Astrocyte (in vitro differentiated cells and primary cell): Measurements from ENCODE around the gene MEGF6. TPM values are rescaled to one million over a fixed set of nuclear protein-coding genes. Genes with fewer than 3 reads are reported as not detected.

Source experiments
- DNase-seq: peaks from one replicate; pipeline ENCODE4 v3.0.0-alpha.2; 2010; ENCODE audit warnings: low read depth
- FAIRE-seq: peaks from 2 replicates; lab custom pipeline; 2011; peaks lifted over from hg19 to GRCh38; lab: Jason Lieb, UNC
- H2AFZ ChIP-seq: 2 replicates; pipeline ENCODE4 v1.6.0; 2012; ENCODE audit warnings: low read depth, low read length, inconsistent platforms
- H3K27ac ChIP-seq: 2 replicates; pipeline ENCODE4 v1.5.1; 2011; ENCODE audit warnings: low read depth, low read length, inconsistent platforms
- H3K27me3 ChIP-seq: 2 replicates; pipeline ENCODE4 v1.6.0; 2011; ENCODE audit warnings: low read length, inconsistent platforms; ENCODE audit not compliant: insufficient read depth
- H3K36me3 ChIP-seq: 2 replicates; pipeline ENCODE4 v1.5.1; 2011; ENCODE audit warnings: low read length, inconsistent platforms; ENCODE audit not compliant: insufficient read depth
- H3K4me1 ChIP-seq: 2 replicates; pipeline ENCODE4 v1.5.1; 2011; ENCODE audit warnings: low read length, inconsistent platforms; ENCODE audit not compliant: insufficient read depth
- H3K4me2 ChIP-seq: 2 replicates; pipeline ENCODE4 v1.6.0; 2012; ENCODE audit warnings: low read length, inconsistent platforms
- H3K4me3 ChIP-seq: 2 replicates; pipeline ENCODE4 v1.5.1; 2011; ENCODE audit warnings: low read depth, mild to moderate bottlenecking, low read length, inconsistent platforms; ENCODE audit not compliant: insufficient read depth
- H3K79me2 ChIP-seq: 2 replicates; pipeline ENCODE4 v1.6.0; 2012; ENCODE audit warnings: mild to moderate bottlenecking, low read length, inconsistent platforms; ENCODE audit not compliant: insufficient read depth
- H3K9ac ChIP-seq: 2 replicates; pipeline ENCODE4 v1.6.0; 2012; ENCODE audit warnings: mild to moderate bottlenecking, low read length, inconsistent platforms
- H3K9me3 ChIP-seq: 2 replicates; pipeline ENCODE4 v1.5.1; 2012; ENCODE audit warnings: low read depth, mild to moderate bottlenecking, low read length, inconsistent platforms; ENCODE audit not compliant: insufficient read depth
- H4K20me1 ChIP-seq: 2 replicates; pipeline ENCODE4 v1.6.0; 2012; ENCODE audit warnings: low read length, inconsistent platforms; ENCODE audit not compliant: insufficient read depth
- H3K27ac Mint-ChIP-seq: one replicate; pipeline ENCODE4 v1.8.0; 2021; ENCODE audit warnings: mild to moderate bottlenecking, mixed read lengths; ENCODE audit not compliant: unreplicated experiment
- H3K27me3 Mint-ChIP-seq: one replicate; pipeline ENCODE4 v1.8.0; 2021; ENCODE audit warnings: low read depth, mixed read lengths; ENCODE audit not compliant: unreplicated experiment
- H3K36me3 Mint-ChIP-seq: one replicate; pipeline ENCODE4 v1.8.0; 2021; ENCODE audit warnings: low read depth, mixed read lengths; ENCODE audit not compliant: unreplicated experiment
- H3K4me1 Mint-ChIP-seq: one replicate; pipeline ENCODE4 v1.8.0; 2021; ENCODE audit warnings: low read depth, mixed read lengths; ENCODE audit not compliant: unreplicated experiment
- H3K4me3 Mint-ChIP-seq: one replicate; pipeline ENCODE4 v1.8.0; 2021; ENCODE audit warnings: mild to moderate bottlenecking, moderate library complexity, mixed read lengths; ENCODE audit not compliant: unreplicated experiment
- H3K9me3 Mint-ChIP-seq: one replicate; pipeline ENCODE4 v1.8.0; 2021; ENCODE audit warnings: mild to moderate bottlenecking, mixed read lengths; ENCODE audit not compliant: unreplicated experiment
- CTCF ChIP-seq: IDR thresholded peaks from 2 replicates; pipeline ENCODE4 v1.5.1; 2011; ENCODE audit warnings: low read depth, mild to moderate bottlenecking, inconsistent platforms, low read length, moderate library complexity; ENCODE audit not compliant: insufficient read depth
- EZH2 ChIP-seq: IDR thresholded peaks from 2 replicates; pipeline ENCODE4 v1.6.1; 2012; ENCODE audit warnings: mild to moderate bottlenecking, low read length, inconsistent platforms; ENCODE audit not compliant: insufficient read depth
- total RNA-seq: library from RNA; stranded (reverse); gene quantifications from 2 replicates; pipeline ENCODE4 v1.2.1, GENCODE V29; 2021

Gene MEGF6
- total RNA-seq, 1 donor from 2014 or later: 14.8 TPM

- no peak overlapping the region for H3K27ac Mint-ChIP-seq
- FAIRE-seq: no peak
Observed at GRCh38 chr1:3606779-3607702, 4.3 kb downstream of the MEGF6 start.

GRCh38 chr1:3604997-3605823 is 6.1 kb downstream of the MEGF6 start:
- H3K4me3 ChIP-seq: no peak overlapping the region
- H2AFZ ChIP-seq: no peak overlapping the region
- no peaks in the 10 kb centered on the region for H3K4me1 ChIP-seq
- H3K27ac ChIP-seq: no peak overlapping the region
- H3K36me3 Mint-ChIP-seq: no peaks in the 10 kb centered on the region
- H3K79me2 ChIP-seq: no peaks in the 10 kb centered on the region
- no peak for DNase-seq
- H3K9me3 Mint-ChIP-seq: no peaks in the 10 kb centered on the region
- FAIRE-seq: no peak
- peaks cover 17% of the 10 kb centered on the region for H3K27me3 Mint-ChIP-seq
- no peak overlapping the region for H3K4me2 ChIP-seq
- no peaks in the 10 kb centered on the region for H3K4me1 Mint-ChIP-seq
- TF ChIP-seq CTCF (no peak), EZH2 (no peak)
- H3K27me3 ChIP-seq: peaks cover 9% of the 10 kb centered on the region
- no peaks in the 10 kb centered on the region for H3K9me3 ChIP-seq
- H4K20me1 ChIP-seq: no peaks in the 10 kb centered on the region
- H3K27ac Mint-ChIP-seq: no peak overlapping the region
- H3K9ac ChIP-seq: no peak overlapping the region
- H3K4me3 Mint-ChIP-seq: no peak overlapping the region
- H3K36me3 ChIP-seq: no peaks in the 10 kb centered on the region

More at GRCh38 chr1:3606779-3607702, 4.3 kb downstream of the MEGF6 start:
- Histone ChIP-seq H3K4me2 (no peak overlapping the region), H3K4me3 (no peak overlapping the region), H4K20me1 (no peaks in the 10 kb centered on the region), H3K27ac (no peak overlapping the region), H2AFZ (no peak overlapping the region), H3K36me3 (no peaks in the 10 kb centered on the region), H3K9ac (no peak overlapping the region), H3K9me3 (no peaks in the 10 kb centered on the region), H3K79me2 (no peaks in the 10 kb centered on the region), H3K27me3 (peaks cover 18% of the 10 kb centered on the region), H3K4me1 (peaks cover 8% of the 10 kb centered on the region)
- Mint-ChIP-seq H3K4me3 (no peak overlapping the region), H3K4me1 (no peaks in the 10 kb centered on the region), H3K27me3 (peaks cover 15% of the 10 kb centered on the region), H3K9me3 (no peaks in the 10 kb centered on the region), H3K36me3 (no peaks in the 10 kb centered on the region)
- TF ChIP-seq CTCF (no peak), EZH2 (no peak)
- no peak for DNase-seq
